Natural killer cell (primary cell): ENCODE data around the gene NCKAP1. TPM values are rescaled to one million over a fixed set of nuclear protein-coding genes. Genes with fewer than 3 reads are reported as not detected.

Experiments used
- ATAC-seq, 3 donors: fragments of 150-1000 bp in 2 of 3; fragments of 200-7000 bp in 1 of 3; cut with Tn5 transposase; 1 replicate in 1 of 3; 2 replicates in 2 of 3; pipeline ENCODE4 v1.10.0; 2021; ENCODE audit warnings: mild to moderate bottlenecking in 2 of 3, moderate library complexity in 2 of 3
- DNase-seq, 2 donors: peaks; one replicate each; pipeline versions ENCODE4 v3.0.0 to v3.0.0-alpha.2; 2013 to 2021; ENCODE audit warnings: mixed read lengths in 1 of 2
- H3K27ac ChIP-seq: one replicate; pipeline ENCODE4 v1.5.1; 2013; ENCODE audit warnings: mild to moderate bottlenecking, low read length
- H3K27me3 ChIP-seq: one replicate; pipeline ENCODE4 v1.6.1; 2013; ENCODE audit warnings: low read length; ENCODE audit not compliant: control insufficient read depth, insufficient read depth
- H3K36me3 ChIP-seq: one replicate; pipeline ENCODE4 v1.6.1; 2013; ENCODE audit warnings: low read length; ENCODE audit not compliant: control insufficient read depth, insufficient read depth
- H3K4me1 ChIP-seq: one replicate; pipeline ENCODE4 v1.6.1; 2013; ENCODE audit warnings: low read length; ENCODE audit not compliant: control insufficient read depth, insufficient read depth
- H3K4me3 ChIP-seq: one replicate; pipeline ENCODE4 v1.5.1; 2013; ENCODE audit warnings: low read length
- H3K9me3 ChIP-seq: one replicate; pipeline ENCODE4 v1.6.1; 2013; ENCODE audit warnings: low read length; ENCODE audit not compliant: control insufficient read depth, insufficient read depth
- H3K27ac Mint-ChIP-seq, 2 donors: one replicate each; pipeline ENCODE4 v1.8.0; 2022; ENCODE audit warnings: mild to moderate bottlenecking in 2 of 2, mixed read lengths in 2 of 2, moderate library complexity in 1 of 2
- H3K27me3 Mint-ChIP-seq, 2 donors: one replicate each; pipeline ENCODE4 v1.8.0; 2022; ENCODE audit warnings: low read depth in 2 of 2, mixed read lengths in 2 of 2
- H3K36me3 Mint-ChIP-seq: one replicate; pipeline ENCODE4 v1.8.0; 2022; ENCODE audit warnings: mixed read lengths
- H3K4me1 Mint-ChIP-seq, 2 donors: one replicate each; pipeline ENCODE4 v1.8.0; 2022; ENCODE audit warnings: mixed read lengths in 2 of 2
- H3K4me3 Mint-ChIP-seq: one replicate; pipeline ENCODE4 v1.8.0; 2022; ENCODE audit warnings: mild to moderate bottlenecking, moderate library complexity, mixed read lengths
- H3K9me3 Mint-ChIP-seq, 2 donors: one replicate each; pipeline ENCODE4 v1.8.0; 2022; ENCODE audit warnings: mixed read lengths in 2 of 2
- WGBS: methylation state at CpG from one replicate; pipeline ENCODE4 v1.1.7; 2013; ENCODE audit warnings: missing lambda C conversion rate; ENCODE audit not compliant: insufficient coverage; 5-methylcytosine and 5-hydroxymethylcytosine counted together
- intact Hi-C: fragments of 100-400 bp; cut with micrococcal nuclease; formaldehyde crosslinking; loops from one replicate; pipeline ENCODE4 v1.14.2; 2022
- total RNA-seq, 4 donors: library from RNA; stranded (reverse); fragments of 120-200 nt in 1 of 4; gene quantifications; one replicate each; pipeline versions ENCODE4 v1.2.3 to v1.2.4, GENCODE V29; 2013 to 2022
- TF ChIP-seq, protein P1 (sequence below): fragments of 200-600 bp; IDR thresholded peaks from one replicate; pipeline ENCODE4 v1.8.0; 2022; ENCODE audit warnings: antibody characterized with exemption

The NCKAP1 gene
- total RNA-seq, 3 donors from 2014 or later (not counting 1 experiment from before 2014, with no cell fraction given) = 8.4 to 12.3 (median 10.4) TPM

DNA sequence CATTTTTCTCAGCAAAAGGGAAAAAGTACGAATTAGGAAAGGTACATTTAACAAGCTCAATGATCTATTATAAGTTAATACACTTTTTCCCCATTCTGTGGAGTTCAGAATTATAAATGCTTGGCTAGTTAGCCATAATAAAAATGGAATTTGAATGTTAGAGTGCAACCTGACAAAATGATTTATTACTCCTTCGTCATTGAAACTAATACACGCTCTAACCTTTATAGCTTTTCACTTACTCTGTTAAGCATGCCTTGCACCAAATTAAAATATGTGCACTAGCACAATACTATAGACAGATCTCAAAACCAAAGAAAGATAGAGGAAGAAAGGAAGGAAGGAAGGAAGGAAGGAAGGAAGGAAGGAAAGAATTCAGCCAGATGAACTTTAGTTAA, 125.7 kb downstream of the NCKAP1 start:
- Mint-ChIP-seq H3K4me1 (no peaks in the 10 kb centered on the region), H3K9me3 (no peaks in the 10 kb centered on the region), H3K4me3 (no peak overlapping the region), H3K27me3 (no peaks in the 10 kb centered on the region), H3K36me3 (no peaks in the 10 kb centered on the region), H3K27ac (no peak overlapping the region)
- H3K4me3 ChIP-seq = no peak overlapping the region
- H3K9me3 ChIP-seq = no peaks in the 10 kb centered on the region
- no peaks in the 10 kb centered on the region for H3K36me3 ChIP-seq
- no peak for ATAC-seq
- H3K4me1 ChIP-seq = no peaks in the 10 kb centered on the region
- intact Hi-C loops = no loop called here
- no peaks in the 10 kb centered on the region for H3K27me3 ChIP-seq
- H3K27ac ChIP-seq = no peak overlapping the region
- TF ChIP-seq, protein P1, sequence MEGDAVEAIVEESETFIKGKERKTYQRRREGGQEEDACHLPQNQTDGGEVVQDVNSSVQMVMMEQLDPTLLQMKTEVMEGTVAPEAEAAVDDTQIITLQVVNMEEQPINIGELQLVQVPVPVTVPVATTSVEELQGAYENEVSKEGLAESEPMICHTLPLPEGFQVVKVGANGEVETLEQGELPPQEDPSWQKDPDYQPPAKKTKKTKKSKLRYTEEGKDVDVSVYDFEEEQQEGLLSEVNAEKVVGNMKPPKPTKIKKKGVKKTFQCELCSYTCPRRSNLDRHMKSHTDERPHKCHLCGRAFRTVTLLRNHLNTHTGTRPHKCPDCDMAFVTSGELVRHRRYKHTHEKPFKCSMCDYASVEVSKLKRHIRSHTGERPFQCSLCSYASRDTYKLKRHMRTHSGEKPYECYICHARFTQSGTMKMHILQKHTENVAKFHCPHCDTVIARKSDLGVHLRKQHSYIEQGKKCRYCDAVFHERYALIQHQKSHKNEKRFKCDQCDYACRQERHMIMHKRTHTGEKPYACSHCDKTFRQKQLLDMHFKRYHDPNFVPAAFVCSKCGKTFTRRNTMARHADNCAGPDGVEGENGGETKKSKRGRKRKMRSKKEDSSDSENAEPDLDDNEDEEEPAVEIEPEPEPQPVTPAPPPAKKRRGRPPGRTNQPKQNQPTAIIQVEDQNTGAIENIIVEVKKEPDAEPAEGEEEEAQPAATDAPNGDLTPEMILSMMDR = no peak
- DNase-seq = no peak
- WGBS = no CpG with 5 or more reads among the region's 3 CpGs

DNA sequence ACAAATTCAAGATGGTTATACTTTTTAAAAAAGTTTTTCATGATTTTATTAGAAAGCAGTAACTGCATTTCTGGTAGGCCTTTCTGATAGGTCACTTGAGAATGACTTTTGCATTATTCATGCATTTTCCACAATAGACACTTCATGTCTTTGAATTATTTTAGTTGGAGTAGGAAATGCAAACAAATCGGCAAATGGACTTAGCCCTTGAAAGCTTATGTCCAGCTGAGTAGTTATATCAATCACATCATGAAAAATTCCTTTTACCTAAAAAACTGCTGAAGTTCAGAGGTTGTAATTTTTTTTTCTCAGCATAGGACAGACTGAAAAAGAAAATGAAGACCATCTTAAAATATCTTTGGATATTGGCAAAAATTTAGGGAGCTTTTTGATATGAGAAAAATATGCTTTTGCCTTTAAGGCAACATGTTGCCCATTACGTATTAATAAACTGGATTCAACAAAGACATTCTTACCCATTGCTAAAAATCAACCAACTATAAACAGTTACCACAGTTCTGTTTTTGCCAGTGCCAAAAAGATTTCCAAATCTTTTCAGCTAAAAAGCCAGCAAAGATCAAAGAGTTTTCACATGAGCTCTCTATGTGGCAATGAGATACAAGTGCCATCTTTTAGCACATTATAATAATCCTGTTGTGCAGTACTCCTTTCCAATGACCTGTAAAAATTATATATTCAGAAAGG, 126.3 kb downstream of the NCKAP1 start:
- DNase-seq (no peak), ATAC-seq (no peak)
- Mint-ChIP-seq H3K4me3 (no peak overlapping the region), H3K27me3 (no peaks in the 10 kb centered on the region), H3K9me3 (no peaks in the 10 kb centered on the region), H3K27ac (no peak overlapping the region), H3K4me1 (no peaks in the 10 kb centered on the region), H3K36me3 (no peaks in the 10 kb centered on the region)
- Histone ChIP-seq H3K9me3 (no peaks in the 10 kb centered on the region), H3K4me3 (no peak overlapping the region), H3K27ac (no peak overlapping the region), H3K36me3 (no peaks in the 10 kb centered on the region), H3K4me1 (no peaks in the 10 kb centered on the region), H3K27me3 (no peaks in the 10 kb centered on the region)
- intact Hi-C loops = no loop called here
- TF ChIP-seq, protein P1 = no peak
- WGBS = 89% methylated on average over 2 of the region's 2 CpGs

DNA sequence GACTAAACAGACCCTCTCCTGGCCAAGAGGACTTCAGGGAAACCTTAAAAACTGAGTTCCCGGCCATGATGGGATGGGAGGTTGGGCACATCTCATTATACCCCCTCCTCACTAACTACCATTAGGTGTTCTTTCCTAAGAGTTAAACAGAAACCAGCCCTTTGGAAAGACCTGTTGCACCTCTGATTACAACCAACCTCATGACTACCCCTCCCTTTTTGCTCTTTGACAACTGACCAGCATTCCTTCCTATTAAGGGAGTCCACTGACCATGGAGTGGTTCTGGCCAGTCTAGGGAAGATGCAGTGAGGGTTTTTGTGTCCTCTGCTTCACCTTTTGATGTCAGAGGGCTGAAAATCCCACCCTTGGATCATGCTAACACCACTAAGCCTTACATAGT, 127.3 kb downstream of the NCKAP1 start:
- Histone ChIP-seq H3K27me3 (no peaks in the 10 kb centered on the region), H3K4me3 (no peak overlapping the region), H3K9me3 (no peaks in the 10 kb centered on the region), H3K27ac (no peak overlapping the region), H3K36me3 (no peaks in the 10 kb centered on the region), H3K4me1 (no peaks in the 10 kb centered on the region)
- Mint-ChIP-seq H3K27me3 (no peaks in the 10 kb centered on the region), H3K4me1 (no peaks in the 10 kb centered on the region), H3K9me3 (no peaks in the 10 kb centered on the region), H3K36me3 (no peaks in the 10 kb centered on the region), H3K4me3 (no peak overlapping the region), H3K27ac (no peak overlapping the region)
- intact Hi-C loops = no loop called here
- ATAC-seq (no peak), DNase-seq (no peak)
- TF ChIP-seq, protein P1 = no peak
- WGBS = 100% methylated on average over 1 of the region's 1 CpG
